PC-9 (cell line): ENCODE results near the gene DHX36. TPM values are rescaled to one million over a fixed set of nuclear protein-coding genes. Genes with fewer than 3 reads are reported as not detected.

Experiments used
- BruUV-seq: library from RNA; stranded (reverse); fragments of 400-500 nt; replicated peaks from 2 replicates; lab custom pipeline; 2021; lab: Mats Ljungman, UMichigan
- CTCF ChIA-PET: fragments of 300-600 bp; sonication (Branson Sonifier 250); formaldehyde crosslinking; loops from one replicate; lab custom pipeline; 2022; ENCODE audit warnings: antibody characterized with exemption; lab: Charles Lee
- POLR2A ChIA-PET: fragments of 300-600 bp; sonication (Branson Sonifier 250); formaldehyde crosslinking; loops from one replicate; lab custom pipeline; 2022; ENCODE audit warnings: antibody characterized with exemption; ENCODE audit not compliant: unreplicated experiment; lab: Charles Lee
- DNase-seq, 2 experiments: peaks; one replicate each; pipeline versions ENCODE4 v3.0.0 to v3.0.0-alpha.2; 2015 to 2022; ENCODE audit warnings: mixed read lengths in 1 of 2
- H2AFZ ChIP-seq: fragments of 200-600 bp; sonication (generic); 2 replicates; pipeline ENCODE4 v1.8.1; 2017; ENCODE audit warnings: antibody characterized with exemption
- H3F3A ChIP-seq: fragments of 200-600 bp; sonication (generic); 2 replicates; pipeline ENCODE4 v1.8.1; 2017; ENCODE audit warnings: antibody characterized with exemption, mild to moderate bottlenecking, low read depth; ENCODE audit not compliant: insufficient read depth
- H3K27ac ChIP-seq: fragments of 200-600 bp; sonication (generic); 2 replicates; pipeline ENCODE4 v1.6.1; 2016; ENCODE audit warnings: mixed run types
- H3K27me3 ChIP-seq: fragments of 200-600 bp; sonication (generic); 2 replicates; pipeline ENCODE4 v1.6.1; 2016; ENCODE audit warnings: low read depth, mixed run types; ENCODE audit not compliant: insufficient read depth
- H3K36me3 ChIP-seq: fragments of 200-600 bp; sonication (generic); 2 replicates; pipeline ENCODE4 v1.6.1; 2016; ENCODE audit warnings: low read depth, mixed run types
- H3K4me1 ChIP-seq: fragments of 200-600 bp; sonication (generic); replicated peaks from 2 replicates; pipeline ENCODE4 v1.6.1; 2016; ENCODE audit warnings: mixed run types; ENCODE audit not compliant: insufficient read depth
- H3K4me2 ChIP-seq: fragments of 200-600 bp; sonication (generic); 2 replicates; pipeline ENCODE4 v1.6.1; 2017; ENCODE audit warnings: mixed run types
- H3K4me3 ChIP-seq: fragments of 200-600 bp; sonication (generic); 2 replicates; pipeline ENCODE4 v1.6.1; 2016; ENCODE audit warnings: mixed run types
- H3K79me2 ChIP-seq: fragments of 200-600 bp; sonication (generic); 2 replicates; pipeline ENCODE4 v1.6.1; 2017; ENCODE audit warnings: low read depth, mixed run types
- H3K9me2 ChIP-seq: fragments of 200-600 bp; sonication (generic); 2 replicates; pipeline ENCODE4 v1.8.1; 2017; ENCODE audit warnings: mild to moderate bottlenecking; ENCODE audit not compliant: insufficient read depth
- H3K9me3 ChIP-seq: fragments of 200-600 bp; sonication (generic); 2 replicates; pipeline ENCODE4 v1.8.1; 2016; ENCODE audit warnings: low read depth; ENCODE audit not compliant: insufficient read depth
- H4K20me1 ChIP-seq: fragments of 200-600 bp; sonication (generic); 2 replicates; pipeline ENCODE4 v1.8.1; 2017; ENCODE audit not compliant: insufficient read depth
- EZH2 ChIP-seq: fragments of 200-600 bp; sonication (generic); IDR thresholded peaks from 2 replicates; pipeline ENCODE4 v1.8.0; 2017; ENCODE audit warnings: antibody characterized with exemption, low read depth
- intact Hi-C: fragments of 100-400 bp; cut with micrococcal nuclease; formaldehyde crosslinking; loops from one replicate; pipeline ENCODE4 v1.10.0; 2022; ENCODE audit not compliant: unreplicated experiment
- total RNA-seq: library from RNA; stranded (reverse); gene quantifications from 2 replicates; pipeline ENCODE4 v1.2.3, GENCODE V29; 2021
- TF ChIP-seq, protein P1 (sequence below): fragments of 200-600 bp; sonication (generic); conservative IDR thresholded peaks from 2 replicates; pipeline ENCODE4 v1.6.1; 2017; ENCODE audit warnings: mixed run types, antibody characterized with exemption, mild to moderate bottlenecking, moderate library complexity

The DHX36 gene
- total RNA-seq, 1 experiment from 2014 or later = 64.2 TPM

DNA sequence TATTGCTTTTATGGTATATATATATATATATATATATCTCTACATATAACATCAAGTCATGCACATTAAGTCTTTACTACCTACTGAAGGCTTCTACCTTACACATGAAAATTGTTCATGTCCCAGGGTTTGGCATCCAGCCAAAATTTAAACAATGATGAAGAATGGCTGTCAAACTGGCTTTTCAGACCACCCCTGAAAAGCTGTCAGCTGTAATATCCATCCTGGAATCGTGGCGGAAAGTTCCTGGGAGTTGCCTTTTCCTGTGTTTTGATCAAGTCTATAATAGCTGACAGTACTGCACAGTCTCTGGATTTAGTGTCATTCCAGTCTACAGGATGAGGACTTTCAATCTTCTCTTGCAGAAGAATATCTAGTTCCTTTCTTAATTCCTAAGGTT is 48.3 kb downstream of the DHX36 start:
- H3K36me3 ChIP-seq = peaks cover 56% of the 10 kb centered on the region
- CTCF ChIA-PET = no interaction called here

DNA sequence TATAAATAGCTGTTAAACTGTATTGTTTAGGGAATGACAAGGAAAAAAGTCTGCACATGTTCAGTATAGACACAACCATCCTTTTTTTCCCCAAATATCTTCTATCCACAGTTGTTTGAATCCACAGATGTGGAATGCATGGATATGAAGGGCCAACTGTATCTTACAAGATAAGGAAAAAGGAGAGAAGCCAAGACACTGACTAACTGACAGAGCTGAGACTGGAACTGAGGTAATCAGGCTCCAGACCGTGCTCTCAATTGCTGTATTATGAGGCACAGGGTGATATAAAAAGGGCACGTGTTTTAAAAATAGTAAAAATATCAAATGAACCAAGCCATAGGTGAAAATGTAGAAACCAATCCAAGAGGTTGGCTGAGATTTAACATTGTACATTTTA is 49.0 kb downstream of the DHX36 start:
- Histone ChIP-seq H3K4me1 (no peaks in the 10 kb centered on the region), H3K27ac (no peak overlapping the region), H3K4me3 (no peak overlapping the region), H3K27me3 (no peaks in the 10 kb centered on the region), H3K36me3 (peaks cover 52% of the 10 kb centered on the region), H4K20me1 (0 out of 2 replicates have a peak, but pooled peaks cover 4% of the 10 kb centered on the region), H2AFZ (no peak overlapping the region), H3F3A (no peaks in the 10 kb centered on the region), H3K4me2 (no peak overlapping the region), H3K79me2 (no peaks in the 10 kb centered on the region), H3K9me3 (no peaks in the 10 kb centered on the region), H3K9me2 (no peaks in the 10 kb centered on the region)
- ChIA-PET POLR2A (no interaction called here), CTCF (no interaction called here)
- BruUV-seq = no TSS peak
- TF ChIP-seq, protein P1, sequence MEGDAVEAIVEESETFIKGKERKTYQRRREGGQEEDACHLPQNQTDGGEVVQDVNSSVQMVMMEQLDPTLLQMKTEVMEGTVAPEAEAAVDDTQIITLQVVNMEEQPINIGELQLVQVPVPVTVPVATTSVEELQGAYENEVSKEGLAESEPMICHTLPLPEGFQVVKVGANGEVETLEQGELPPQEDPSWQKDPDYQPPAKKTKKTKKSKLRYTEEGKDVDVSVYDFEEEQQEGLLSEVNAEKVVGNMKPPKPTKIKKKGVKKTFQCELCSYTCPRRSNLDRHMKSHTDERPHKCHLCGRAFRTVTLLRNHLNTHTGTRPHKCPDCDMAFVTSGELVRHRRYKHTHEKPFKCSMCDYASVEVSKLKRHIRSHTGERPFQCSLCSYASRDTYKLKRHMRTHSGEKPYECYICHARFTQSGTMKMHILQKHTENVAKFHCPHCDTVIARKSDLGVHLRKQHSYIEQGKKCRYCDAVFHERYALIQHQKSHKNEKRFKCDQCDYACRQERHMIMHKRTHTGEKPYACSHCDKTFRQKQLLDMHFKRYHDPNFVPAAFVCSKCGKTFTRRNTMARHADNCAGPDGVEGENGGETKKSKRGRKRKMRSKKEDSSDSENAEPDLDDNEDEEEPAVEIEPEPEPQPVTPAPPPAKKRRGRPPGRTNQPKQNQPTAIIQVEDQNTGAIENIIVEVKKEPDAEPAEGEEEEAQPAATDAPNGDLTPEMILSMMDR = no peak
- TF ChIP-seq EZH2 = no peak
- DNase-seq = no peak
- intact Hi-C loops = no loop called here

More for the DNA sequence above, 48.3 kb downstream of the DHX36 start:
- no peak overlapping the region for H3K4me3 ChIP-seq
- no peaks in the 10 kb centered on the region for H3K9me3 ChIP-seq
- H3K79me2 ChIP-seq = no peaks in the 10 kb centered on the region
- H3K4me1 ChIP-seq = no peaks in the 10 kb centered on the region
- POLR2A ChIA-PET = interaction anchor here (0.6 kb wide), 1 partner anchor 19 kb away, joined by 6 read pairs; no protein-coding TSS in a partner anchor
- H3K27ac ChIP-seq = no peak overlapping the region
- H3K27me3 ChIP-seq = no peaks in the 10 kb centered on the region
- DNase-seq = no peak
- no peak overlapping the region for H2AFZ ChIP-seq
- TF ChIP-seq EZH2 = no peak
- TF ChIP-seq, protein P1 = no peak
- intact Hi-C loops = no loop called here
- H3K4me2 ChIP-seq = no peak overlapping the region
- H3F3A ChIP-seq = no peaks in the 10 kb centered on the region
- no TSS peak for BruUV-seq
- no peaks in the 10 kb centered on the region for H4K20me1 ChIP-seq
- H3K9me2 ChIP-seq = no peaks in the 10 kb centered on the region

DNA sequence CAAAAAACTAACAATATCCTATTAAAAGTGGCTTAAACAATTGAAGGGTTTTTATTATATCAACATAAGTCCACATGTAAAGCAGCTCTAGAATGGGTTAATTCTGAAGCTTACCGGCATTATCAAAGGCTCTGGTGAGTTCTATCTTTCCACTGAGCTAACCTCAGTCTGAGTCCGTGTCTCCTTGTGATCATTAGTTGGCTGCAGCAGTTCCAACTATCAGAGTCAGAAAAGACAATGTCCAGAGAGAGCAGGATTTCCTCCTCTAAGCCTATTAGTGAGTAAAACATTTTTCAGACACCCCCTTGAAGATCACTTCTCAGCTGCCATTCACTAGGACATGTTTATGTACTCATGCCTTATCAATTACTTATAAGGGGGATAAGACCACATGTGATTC is 49.9 kb downstream of the DHX36 start:
- no peaks in the 10 kb centered on the region for H3K9me2 ChIP-seq
- H3K4me1 ChIP-seq = no peaks in the 10 kb centered on the region
- no TSS peak for BruUV-seq
- intact Hi-C loops = no loop called here
- ChIA-PET POLR2A (no interaction called here), CTCF (interaction anchor here (0.5 kb wide), 1 partner anchor 17 kb away, joined by 15 read pairs; no protein-coding TSS in a partner anchor)
- no peaks in the 10 kb centered on the region for H3K9me3 ChIP-seq
- no peaks in the 10 kb centered on the region for H3F3A ChIP-seq
- H3K4me2 ChIP-seq = no peak overlapping the region
- H3K4me3 ChIP-seq = no peak overlapping the region
- no peak for TF ChIP-seq EZH2
- TF ChIP-seq, protein P1 = no peak
- no peak for DNase-seq
- H3K79me2 ChIP-seq = no peaks in the 10 kb centered on the region
- no peaks in the 10 kb centered on the region for H3K27me3 ChIP-seq
- H2AFZ ChIP-seq = no peak overlapping the region
- H3K36me3 ChIP-seq = peaks cover 48% of the 10 kb centered on the region
- no peak overlapping the region for H3K27ac ChIP-seq
- 0 out of 2 replicates have a peak, but pooled peaks cover 4% of the 10 kb centered on the region for H4K20me1 ChIP-seq
